ENCODE measurements around the gene ANKRD40.
"Not testable (repeated sequence)": the region's sequence is repeated elsewhere in the genome, so short reads cannot be mapped to it uniquely, and the experiment has no call there.

Gene ANKRD40, protein sequence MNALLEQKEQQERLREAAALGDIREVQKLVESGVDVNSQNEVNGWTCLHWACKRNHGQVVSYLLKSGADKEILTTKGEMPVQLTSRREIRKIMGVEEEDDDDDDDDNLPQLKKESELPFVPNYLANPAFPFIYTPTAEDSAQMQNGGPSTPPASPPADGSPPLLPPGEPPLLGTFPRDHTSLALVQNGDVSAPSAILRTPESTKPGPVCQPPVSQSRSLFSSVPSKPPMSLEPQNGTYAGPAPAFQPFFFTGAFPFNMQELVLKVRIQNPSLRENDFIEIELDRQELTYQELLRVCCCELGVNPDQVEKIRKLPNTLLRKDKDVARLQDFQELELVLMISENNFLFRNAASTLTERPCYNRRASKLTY

DNA sequence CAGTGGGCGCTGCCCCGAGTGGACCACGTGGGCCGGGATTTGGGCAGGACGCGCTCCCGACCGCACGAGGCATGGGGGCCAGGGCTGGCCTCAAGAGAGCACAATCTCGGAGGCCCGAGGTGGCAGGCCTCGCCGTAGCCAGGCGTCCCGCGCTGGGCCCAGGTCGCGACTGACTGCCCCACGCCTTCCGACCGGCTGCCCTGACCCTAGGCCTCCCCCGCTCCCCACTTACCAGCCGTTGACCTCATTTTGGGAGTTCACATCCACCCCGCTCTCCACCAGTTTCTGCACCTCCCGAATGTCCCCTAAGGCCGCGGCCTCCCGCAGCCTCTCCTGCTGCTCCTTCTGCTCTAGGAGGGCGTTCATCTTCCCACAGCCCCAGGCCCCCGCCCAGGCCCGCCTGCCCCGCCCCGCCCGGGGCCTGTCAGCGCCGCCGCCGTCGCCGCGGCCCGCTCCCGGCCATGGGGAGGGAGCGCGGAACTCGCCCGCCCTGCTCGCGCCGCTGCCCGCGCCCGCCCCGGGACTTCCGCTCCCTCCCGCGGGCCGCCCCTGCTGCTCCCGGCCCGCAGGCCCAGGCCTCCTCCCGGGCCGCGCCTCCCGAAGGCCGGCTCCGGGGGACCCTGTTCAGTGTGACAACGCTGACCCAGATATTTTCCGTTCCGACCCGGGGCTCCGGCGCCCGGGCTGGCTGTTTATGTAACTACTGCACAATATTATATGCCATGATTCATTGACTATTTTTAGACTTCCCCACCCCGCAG, at the start of gene ANKRD40:
ANKRD40 (minus strand) TSS at position 626 of the 761 bp plus-strand sequence; CDS start at position 366, 260 bp downstream.
- DNase-seq (ENCODE audit: low spot score), result peak; percentile 92

DNA sequence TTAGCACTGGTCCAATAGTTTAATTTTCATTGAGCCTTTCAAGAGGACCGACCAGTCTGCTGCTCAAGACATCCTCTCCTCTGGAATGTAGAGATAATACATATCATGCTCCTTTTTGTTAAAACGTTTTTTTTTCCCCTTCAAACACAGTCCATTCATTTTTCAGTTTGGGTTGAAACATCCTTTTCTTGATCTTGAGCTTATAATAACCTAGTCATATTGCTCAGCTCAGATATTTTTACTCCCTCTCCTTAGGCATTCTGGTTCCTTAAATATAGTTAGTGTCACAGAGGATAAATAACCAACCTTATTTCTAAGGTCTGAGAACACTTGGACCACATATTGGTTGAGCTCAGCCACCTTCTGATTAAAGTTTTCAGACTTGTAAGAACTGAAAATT, 46.8 kb upstream of the ANKRD40 start:
- no peak for DNase-seq (ENCODE audit: low spot score)

DNA sequence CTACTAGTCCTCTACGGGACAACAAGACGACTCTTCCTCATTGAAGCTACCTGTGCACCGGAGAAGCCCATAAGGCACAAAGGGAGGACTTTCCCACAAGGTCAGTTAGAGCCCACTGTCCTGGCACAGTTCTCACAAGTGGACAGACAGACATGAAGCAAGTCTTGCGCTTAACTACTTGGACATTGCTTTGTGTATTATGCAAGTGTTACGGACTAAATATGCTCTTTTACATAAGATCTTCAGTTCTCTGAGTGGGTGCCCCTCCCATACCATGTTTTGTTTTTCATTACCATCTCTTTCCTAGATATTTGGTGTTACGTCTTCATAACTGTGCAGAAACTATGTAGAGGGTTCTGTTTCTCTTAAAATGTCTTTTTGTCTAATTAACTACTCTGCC, 41.5 kb upstream of the ANKRD40 start:
- DNase-seq (ENCODE audit: low spot score), result no peak

DNA sequence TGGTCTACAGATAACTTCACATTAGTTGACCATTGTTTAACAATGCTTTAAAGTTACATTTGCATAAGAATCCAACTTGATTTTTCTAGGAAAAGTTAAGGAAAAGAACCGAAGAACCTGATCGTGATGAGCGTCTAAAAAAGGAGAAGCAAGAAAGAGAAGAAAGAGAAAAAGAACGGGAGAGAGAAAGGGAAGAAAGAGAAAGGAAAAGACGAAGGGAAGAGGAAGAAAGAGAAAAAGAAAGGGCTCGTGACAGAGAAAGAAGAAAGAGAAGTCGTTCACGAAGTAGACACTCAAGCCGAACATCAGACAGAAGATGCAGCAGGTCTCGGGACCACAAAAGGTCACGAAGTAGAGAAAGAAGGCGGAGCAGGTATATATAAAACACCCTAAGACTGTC, 37.9 kb upstream of the ANKRD40 start:
- DNase-seq (ENCODE audit: low spot score), result no peak

DNA sequence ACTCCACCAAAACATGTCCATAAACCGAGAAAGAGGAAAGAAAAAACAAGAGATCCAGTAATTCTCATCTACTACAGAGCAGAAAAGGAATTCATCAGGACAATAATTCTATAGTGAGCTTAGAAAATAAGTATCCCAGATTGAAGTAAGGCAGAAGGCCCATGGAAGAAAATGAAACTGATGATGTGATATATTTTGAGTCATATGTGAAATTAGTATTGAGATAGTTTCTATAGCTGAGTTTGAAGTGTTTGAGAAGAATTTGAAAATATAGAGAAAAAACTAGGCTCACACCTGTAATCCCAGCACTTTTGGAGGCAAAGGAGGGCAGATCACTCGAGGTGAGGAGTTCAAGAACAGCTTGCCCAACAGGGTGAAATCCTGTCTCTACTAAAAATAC, 31.4 kb upstream of the ANKRD40 start:
- DNase-seq (ENCODE audit: low spot score), result no peak

DNA sequence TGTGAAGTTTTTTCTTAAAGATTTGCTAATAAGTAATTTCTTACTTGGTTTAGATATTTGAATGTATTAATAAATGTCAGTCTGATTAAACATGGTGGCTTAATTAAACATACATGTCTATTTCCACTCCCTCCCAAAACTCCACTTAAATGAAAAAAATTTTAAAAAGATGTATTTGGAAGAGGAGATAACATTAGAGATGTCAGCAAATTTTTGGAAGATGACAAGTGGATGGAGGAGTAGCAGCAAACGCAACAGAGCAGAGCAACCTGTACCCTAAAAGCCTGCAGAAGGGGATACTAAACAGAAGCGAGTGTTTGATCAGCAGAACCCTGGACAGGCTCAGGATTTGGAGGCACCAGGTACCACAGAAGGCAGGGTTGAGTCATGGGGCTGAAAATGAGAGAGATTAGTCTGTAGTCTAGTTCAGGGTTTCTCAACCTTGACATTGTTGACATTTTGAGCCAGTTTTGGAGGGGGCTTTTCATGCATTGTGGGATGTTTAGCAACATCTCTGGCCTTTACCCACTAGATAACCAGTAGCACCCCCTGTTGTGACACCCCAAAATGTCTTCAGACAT, 29.5 kb upstream of the ANKRD40 start:
- no peak for DNase-seq (ENCODE audit: low spot score)

DNA sequence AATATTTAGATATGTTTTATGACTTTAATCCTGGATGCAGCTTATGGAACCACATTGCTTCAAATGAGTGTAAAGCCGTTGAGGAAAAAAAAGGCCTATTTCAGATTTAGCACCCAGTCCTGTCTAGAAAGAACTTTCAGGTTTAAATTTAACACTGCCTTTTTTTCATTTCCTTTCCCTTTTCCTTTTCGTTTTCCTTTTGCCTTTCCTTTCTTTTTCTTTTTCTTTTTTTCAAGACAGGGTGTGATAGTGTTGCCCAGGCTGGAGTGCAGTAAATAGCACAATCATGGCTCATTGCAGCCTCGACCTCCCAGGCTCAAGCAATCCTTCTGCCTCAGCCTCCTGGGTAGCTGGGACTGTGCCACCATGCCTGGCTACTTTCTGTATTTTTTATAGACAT, 27.6 kb upstream of the ANKRD40 start:
- DNase-seq (ENCODE audit: low spot score), result no peak

DNA sequence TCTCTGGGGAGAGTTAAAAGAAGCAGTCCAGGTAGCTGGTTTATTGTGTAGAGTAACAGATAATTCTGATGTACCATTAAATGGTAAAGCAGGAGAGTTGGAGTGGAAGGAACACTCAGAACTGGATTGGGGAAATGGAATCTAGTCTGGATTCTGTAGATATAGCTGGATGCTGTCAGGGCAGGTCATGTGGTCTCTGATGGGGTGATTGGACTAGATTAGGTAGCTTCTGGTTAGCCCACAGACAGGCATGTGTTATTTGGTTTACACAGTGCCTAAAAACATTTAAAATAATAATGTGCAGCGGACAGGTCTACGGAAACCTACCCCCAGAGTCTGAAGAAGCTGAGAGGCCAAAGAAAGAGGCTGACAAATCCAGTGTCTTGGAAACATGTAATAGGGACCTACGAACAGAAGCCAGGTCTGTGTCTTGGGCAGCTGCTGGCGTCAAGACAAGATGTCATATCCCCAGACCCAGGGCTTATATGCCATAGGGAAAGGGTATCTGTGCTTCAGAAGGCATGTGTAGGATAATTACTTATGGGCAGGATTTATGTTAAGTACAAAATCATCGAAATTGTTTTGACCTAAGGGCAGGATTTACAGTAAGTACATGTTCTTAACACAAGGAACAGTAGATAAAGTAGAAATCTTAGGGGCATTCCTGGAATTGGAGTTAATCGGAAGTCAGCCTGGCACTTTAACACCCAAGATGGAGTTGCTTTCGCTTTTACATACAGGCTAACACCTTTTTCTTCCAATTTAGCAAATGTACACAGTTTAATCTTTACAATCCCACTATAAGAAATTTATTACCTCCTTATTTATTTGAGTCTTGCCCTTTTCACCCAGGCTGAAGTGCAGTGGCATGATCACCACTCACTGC, 24.1 kb upstream of the ANKRD40 start:
- DNase-seq (ENCODE audit: low spot score), result no peak

DNA sequence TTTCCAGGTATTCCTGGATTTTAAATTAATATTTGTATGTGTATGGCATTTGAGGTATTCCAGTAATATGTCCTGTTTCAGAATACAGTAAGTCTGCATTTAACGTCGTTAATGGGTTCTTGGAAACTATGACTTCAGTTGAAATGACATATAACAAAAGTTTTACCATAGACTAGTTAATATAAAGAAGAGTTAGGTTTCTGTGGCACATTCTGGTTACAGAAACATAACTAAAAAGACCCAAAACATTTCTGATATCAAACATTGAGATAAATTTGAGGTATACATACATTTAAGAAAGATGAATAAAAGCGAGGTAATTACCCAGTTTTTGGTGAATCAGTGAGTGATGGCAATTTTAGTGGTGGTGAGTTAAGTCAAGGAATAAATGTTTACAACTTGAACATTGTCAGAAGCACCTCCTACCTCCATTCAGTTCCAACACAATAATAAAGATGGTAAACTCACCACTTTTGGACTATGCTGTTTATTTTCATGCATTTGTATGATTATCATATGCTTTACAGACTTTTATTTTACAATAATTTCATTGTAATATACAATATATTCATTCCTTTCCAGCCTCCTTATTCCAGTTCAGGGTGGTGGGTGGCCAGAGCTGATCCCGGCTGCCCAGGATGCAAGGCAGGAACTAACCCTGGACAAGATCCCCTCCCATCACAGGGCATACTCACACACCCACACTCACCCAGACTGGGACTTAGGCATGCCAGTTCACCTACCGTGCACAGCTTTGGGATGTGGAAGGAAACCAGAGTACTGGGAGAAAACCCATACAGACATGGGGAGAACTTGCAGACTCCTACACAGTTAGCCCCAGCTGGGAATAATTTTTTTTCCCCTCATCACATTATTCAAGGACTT, 21.4 kb upstream of the ANKRD40 start:
- DNase-seq (ENCODE audit: low spot score), result no peak

DNA sequence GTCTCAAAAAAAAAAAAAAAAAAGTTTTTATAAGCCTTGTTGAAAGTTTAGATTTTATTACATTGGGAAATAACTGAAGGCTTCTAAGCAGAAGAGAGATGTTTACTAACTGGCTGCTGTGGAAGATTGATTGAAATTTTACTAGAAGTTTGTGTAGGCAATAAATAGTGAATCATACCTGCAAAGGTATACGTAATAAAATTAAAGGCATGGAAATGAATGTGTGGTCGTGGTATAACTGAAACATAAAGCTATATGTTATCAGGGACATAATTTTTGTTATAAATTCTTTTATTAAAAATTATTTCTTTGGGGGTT, 20.4 kb upstream of the ANKRD40 start:
- no peak for DNase-seq (ENCODE audit: low spot score)

DNA sequence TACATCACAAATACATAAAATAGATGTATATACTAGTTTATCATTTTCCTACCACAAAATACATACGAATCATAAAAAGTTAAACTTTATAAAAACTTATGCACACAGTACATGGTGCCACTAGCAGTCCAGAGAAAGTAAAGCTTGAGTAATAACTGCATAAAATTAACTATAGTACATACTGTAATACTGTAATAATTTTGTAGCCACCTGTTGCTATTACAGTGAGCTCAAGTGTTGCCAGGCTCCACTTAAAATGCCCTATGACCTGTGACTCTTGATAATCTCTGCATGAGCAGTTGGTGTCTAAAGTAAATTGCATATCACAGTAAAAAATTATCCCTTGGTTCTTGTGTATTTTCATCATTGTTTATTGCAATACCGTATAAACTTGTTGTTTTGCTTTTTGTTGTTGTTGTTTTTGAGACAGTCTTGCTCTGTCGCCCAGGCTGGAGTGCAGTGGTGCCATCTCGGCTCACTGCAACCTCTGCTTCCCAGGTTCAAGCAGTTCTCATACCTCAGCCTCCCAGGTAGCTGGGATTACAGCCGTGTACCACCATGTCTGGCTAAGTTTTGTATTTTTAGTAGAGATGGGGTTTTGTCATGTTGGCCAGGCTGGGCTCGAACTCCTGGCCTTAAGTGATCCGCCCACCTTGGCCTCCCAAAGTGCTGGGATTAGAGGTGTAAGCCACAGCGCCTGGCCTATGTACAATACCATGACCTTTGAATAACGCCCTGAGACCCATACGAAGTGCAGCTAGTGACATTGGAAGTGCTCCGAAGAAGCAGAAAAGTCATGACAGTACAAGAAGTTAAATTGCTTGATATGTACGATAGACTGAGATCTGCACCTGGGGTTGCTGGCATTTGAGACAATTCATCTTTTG, 18.3 kb upstream of the ANKRD40 start:
- no peak for DNase-seq (ENCODE audit: low spot score)

DNA sequence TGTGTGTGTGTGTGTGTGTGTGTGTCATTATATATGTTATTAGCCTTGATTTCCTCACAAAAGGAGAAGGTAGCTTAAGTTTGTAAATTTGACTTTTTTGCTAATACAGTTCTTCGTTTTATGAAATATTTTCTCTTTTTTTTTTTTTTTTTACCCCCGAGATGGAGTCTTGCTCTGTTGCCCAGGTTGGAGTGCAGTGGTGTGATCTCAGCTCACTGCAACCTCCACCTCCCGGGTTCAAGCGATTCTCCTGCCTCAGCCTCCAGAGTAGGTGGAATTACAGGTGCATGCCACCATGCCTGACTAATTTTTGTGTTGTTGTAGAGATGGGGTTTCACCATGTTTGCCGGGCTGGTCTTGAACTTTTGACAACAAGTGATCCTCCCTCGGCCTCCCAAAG, 16.9 kb upstream of the ANKRD40 start:
- not testable (repeated sequence) for DNase-seq (ENCODE audit: low spot score)

DNA sequence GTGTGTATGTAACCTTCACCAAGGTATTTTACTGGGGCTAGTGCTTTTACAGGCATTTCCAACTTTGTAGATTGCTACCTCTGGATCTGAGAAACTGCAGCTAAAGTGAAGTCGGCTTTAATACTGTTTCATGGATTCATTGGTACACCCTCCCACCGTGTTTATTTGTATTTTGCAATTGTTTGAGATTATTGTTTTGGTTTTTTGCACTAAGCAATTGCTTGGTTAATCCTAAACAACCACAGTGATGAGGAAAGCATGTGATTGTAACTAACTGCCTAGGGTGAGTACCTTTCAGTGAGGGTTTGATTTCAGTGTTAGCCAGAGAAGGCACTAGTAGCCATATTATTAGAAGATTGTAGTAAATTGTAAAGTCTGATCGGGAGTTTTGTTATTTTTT, 15.0 kb upstream of the ANKRD40 start:
- DNase-seq (ENCODE audit: low spot score), result no peak

DNA sequence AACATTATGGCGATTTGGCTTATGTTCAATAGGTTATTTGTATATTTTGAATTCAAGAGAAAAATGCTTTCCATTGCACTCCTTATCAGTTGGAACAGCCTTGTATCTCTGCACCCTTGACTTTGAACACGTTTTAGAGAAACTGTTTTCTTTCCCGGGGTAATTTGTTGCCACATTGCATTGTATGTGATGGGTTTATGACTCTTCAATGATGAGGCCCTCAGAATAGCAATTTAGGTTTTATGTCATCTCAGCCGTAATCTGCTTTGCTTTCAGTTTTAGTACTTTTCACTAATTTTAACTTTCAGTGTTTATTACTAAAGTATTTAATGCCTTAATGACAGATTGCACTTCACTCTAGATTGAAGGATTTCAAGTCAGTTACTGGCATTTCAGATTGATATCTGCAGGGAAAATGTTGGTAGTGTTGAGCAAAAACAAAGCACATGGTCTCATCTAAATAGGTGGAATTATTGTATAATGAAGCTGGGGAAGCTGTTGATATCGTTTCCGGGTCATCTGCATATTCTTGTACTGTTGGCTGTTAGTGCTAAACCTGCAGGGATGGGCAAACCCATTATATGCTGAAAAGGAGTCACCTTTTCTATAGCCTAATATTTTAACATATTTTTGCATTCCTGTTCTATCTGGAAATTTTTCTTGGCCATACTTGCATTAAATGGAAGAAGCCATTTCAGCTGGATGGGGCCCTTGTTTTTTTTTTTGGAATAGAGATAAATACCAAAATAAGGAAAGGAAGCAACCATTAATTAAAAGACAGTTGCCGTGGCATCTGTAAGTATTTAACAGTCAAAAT, 13.7 kb upstream of the ANKRD40 start:
- peak; percentile 19 for DNase-seq (ENCODE audit: low spot score)

DNA sequence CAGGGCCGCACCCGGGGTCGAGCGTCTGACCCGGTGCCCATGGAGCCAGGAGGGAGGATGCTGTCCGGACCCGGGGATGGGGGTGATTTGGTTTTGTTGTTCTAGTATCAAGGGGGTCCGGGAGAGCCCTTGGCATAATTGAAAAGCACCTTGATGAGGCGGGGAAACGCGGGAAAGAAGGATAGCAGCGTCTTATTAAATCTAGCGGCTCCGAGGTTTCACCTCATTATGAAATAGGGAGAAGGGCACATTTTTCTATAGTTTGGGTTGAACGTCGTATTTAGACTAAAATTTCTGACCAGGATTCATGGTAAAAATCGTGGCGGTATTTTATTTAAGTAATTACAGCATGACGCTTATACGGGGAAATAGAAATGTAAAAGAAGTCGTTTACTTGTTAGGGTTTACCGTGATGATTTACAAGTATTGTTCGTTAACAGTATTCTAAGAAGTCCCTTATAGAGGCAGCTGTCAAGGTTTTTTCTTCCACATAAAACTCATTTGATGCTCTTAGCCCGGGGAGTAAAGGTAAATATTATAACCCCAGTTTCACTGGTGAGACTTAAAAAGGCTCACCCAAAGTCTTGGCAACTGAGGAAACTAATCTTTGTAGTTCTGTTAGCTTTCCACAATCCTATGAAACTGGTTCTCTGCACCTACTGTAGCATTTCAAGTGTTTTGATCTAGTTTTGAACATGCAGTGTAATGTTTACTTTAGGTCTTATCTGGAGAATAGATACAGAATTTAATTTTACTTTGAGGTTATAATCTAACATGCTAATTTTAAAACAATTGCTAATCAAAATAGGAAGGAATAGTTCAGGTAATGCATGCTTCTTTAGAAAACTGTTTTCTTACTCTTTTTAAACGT, 12.4 kb upstream of the ANKRD40 start:
- no peak for DNase-seq (ENCODE audit: low spot score)

DNA sequence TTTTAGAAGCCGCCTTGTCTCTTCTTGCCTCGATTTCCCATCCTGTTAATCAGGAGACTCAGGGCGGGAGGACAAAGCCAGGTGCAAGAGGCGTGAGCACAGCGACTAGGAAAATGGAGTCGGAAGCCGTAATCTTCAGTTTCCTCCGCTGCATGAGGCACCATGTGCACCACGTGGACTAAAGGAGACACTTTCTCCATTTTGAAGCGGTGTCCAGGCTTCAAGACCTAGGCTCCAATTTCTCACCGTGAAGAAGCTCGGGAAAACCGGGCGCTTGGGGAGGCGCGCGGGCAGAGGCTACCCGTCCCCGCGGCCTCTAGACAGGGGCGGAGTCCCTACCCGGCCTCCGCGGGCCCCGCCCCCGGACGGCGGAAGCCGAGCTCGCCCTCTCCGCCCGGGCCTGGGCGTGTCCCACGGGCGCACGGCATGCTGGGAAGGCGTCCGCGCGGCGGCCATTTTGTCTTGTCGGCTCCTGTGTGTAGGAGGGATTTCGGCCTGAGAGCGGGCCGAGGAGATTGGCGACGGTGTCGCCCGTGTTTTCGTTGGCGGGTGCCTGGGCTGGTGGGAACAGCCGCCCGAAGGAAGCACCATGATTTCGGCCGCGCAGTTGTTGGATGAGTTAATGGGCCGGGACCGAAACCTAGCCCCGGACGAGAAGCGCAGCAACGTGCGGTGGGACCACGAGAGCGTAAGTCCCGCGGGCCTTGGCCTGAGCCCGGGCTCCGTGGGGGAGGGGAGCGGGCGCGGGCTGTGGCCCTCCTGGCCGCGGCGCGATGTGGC, 11.6 kb upstream of the ANKRD40 start, which contains the start of gene LUC7L3:
LUC7L3 (plus strand) TSS at position 460 of the 780 bp plus-strand sequence; CDS start at position 590, 130 bp downstream.
- DNase-seq (ENCODE audit: low spot score), result peak; percentile 99

DNA sequence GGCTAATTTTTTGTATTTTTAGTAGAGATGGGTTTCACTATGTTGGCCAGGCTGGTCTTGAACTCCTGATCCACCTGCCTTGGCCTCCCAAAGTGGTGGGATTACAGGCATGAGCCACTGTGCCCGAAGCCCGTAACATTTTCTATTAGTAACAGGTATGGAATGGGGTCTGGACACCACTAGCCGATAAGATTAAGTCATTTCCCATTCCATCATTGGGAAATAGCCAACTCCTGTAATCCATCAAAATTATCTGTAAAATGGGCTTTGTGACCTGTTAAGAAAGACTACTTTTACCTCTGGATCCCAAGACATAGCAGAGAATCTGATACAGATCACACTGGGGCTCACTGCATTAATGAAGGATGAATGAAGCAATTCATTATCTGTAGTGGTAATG, 7.8 kb upstream of the ANKRD40 start:
- DNase-seq (ENCODE audit: low spot score), result no peak
